ENCODE data around the gene KCNB1. TPM values are rescaled to one million over a fixed set of nuclear protein-coding genes. Genes with fewer than 3 reads are reported as not detected.

KCNB1 gene
- polyA plus RNA-seq, 1 experiment: 0.06 TPM

DNA sequence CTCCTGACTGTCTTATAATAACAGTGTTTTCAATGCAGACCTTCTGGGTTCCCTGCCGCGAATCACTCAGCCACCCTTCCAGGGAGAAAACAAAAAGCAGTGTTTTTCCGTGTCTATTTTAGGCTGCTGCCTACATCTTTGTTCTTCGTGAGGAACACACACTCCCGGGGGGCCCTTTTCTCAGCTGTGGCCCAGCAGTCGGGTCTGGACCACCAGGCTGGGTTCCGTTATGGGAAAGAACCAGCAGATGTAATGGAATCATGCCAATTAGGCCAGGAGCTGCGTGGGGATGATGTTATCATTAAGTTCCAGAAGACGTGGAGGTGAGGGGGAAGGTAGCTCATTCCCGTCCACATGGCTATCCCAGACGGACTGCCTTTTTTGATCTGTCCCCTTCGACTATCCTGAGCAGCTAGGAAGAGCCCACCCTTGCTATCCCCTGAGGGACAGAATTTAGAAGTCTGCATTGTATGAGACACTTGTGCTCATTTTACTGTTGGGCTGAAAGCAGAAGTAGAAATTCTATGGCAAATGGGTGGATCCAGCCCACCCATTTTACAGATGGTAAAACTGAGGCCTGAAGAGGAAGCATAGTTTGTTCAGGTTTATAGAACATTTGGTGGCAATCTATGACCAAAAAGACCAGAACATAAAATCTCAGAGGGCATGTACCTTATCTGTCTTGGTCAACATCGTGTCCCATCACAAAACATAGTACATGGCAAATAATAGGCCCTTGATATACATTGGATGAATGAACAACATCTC lies 54.5 kb downstream of the KCNB1 start:
- POLR2A ChIA-PET: no interaction called here
- TF ChIP-seq, protein P1, sequence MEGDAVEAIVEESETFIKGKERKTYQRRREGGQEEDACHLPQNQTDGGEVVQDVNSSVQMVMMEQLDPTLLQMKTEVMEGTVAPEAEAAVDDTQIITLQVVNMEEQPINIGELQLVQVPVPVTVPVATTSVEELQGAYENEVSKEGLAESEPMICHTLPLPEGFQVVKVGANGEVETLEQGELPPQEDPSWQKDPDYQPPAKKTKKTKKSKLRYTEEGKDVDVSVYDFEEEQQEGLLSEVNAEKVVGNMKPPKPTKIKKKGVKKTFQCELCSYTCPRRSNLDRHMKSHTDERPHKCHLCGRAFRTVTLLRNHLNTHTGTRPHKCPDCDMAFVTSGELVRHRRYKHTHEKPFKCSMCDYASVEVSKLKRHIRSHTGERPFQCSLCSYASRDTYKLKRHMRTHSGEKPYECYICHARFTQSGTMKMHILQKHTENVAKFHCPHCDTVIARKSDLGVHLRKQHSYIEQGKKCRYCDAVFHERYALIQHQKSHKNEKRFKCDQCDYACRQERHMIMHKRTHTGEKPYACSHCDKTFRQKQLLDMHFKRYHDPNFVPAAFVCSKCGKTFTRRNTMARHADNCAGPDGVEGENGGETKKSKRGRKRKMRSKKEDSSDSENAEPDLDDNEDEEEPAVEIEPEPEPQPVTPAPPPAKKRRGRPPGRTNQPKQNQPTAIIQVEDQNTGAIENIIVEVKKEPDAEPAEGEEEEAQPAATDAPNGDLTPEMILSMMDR (IDR thresholded peaks at IDR 0.05; ENCODE audit: low read depth, low read length): no peak
- Histone ChIP-seq H3K27me3 (ENCODE audit: control insufficient read depth, insufficient read depth, low read length) (peaks cover 33% of the 10 kb centered on the region), H3K27ac (ENCODE audit: low read depth, low read length) (no peak overlapping the region), H3K9me3 (ENCODE audit: control insufficient read depth, insufficient read depth, low read length) (no peaks in the 10 kb centered on the region; the same call in 1 of the 2 replicates), H3K4me3 (ENCODE audit: low read depth, low read length) (no peak overlapping the region)
- DNase-seq (ENCODE audit: low read depth, low spot score): no peak
- CTCF ChIA-PET: no interaction called here

DNA sequence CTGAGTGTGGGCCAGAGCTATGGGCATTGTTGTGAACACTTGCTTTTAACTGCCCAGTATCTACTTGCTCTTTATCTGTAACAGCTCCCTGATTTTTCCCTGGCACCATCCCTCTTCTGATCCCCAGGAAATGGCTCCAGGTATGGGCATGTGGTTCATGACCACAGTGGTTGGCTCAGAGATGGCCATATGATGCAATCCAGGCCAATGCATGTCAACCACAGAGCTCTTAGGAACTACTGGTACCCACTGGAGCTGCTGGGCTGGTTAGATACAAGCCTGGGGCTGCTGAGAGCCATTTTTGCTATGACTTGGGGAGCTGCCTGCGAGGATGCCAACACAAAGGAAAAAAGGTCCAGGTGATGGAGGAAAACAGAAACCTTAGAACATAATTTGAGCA lies 55.6 kb downstream of the KCNB1 start:
- no peak for DNase-seq (ENCODE audit: low read depth, low spot score)
- Histone ChIP-seq H3K27me3 (ENCODE audit: control insufficient read depth, insufficient read depth, low read length) (peaks cover 29% of the 10 kb centered on the region), H3K4me3 (ENCODE audit: low read depth, low read length) (no peak overlapping the region), H3K27ac (ENCODE audit: low read depth, low read length) (no peak overlapping the region), H3K9me3 (ENCODE audit: control insufficient read depth, insufficient read depth, low read length) (no peaks in the 10 kb centered on the region; the same call in 1 of the 2 replicates)
- POLR2A ChIA-PET: no interaction called here
- CTCF ChIA-PET: interaction anchor here (0.9 to 1.4 kb wide), 2 partner anchors 43 to 57 kb away, joined by 3 read pairs; no protein-coding TSS in a partner anchor
- TF ChIP-seq, protein P1 (IDR thresholded peaks at IDR 0.05; ENCODE audit: low read depth, low read length): no peak

DNA sequence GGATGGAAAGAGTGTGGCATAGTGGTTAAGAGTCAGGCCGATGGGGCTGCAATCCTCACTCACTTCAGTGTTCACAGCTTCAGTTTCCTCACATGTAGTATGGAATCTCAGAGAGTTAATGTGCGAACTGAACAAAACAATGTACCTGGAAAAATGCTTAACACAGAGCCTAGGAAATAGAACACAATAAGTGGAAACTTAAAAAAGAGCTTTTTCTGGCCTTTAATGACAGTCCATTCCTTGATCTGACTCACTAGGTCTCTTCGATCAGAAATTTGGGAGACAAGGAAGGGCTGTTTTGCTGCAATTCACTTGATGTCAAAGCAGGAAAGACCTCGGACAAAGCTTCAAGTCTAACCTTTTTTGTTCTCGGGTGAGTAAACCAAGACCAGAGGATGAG lies 56.1 kb downstream of the KCNB1 start:
- no peak overlapping the region for H3K27ac ChIP-seq (ENCODE audit: low read depth, low read length)
- TF ChIP-seq, protein P1 (IDR thresholded peaks at IDR 0.05; ENCODE audit: low read depth, low read length): no peak
- CTCF ChIA-PET: interaction anchor here (0.6 to 1.4 kb wide), 3 partner anchors 42 to 129 kb away, joined by 3 to 4 read pairs (median 3); no protein-coding TSS in a partner anchor
- POLR2A ChIA-PET: no interaction called here
- H3K4me3 ChIP-seq (ENCODE audit: low read depth, low read length): no peak overlapping the region
- DNase-seq (ENCODE audit: low read depth, low spot score): no peak
- H3K27me3 ChIP-seq (ENCODE audit: control insufficient read depth, insufficient read depth, low read length): peaks cover 30% of the 10 kb centered on the region
- no peaks in the 10 kb centered on the region; the same call in 1 of the 2 replicates for H3K9me3 ChIP-seq (ENCODE audit: control insufficient read depth, insufficient read depth, low read length)

DNA sequence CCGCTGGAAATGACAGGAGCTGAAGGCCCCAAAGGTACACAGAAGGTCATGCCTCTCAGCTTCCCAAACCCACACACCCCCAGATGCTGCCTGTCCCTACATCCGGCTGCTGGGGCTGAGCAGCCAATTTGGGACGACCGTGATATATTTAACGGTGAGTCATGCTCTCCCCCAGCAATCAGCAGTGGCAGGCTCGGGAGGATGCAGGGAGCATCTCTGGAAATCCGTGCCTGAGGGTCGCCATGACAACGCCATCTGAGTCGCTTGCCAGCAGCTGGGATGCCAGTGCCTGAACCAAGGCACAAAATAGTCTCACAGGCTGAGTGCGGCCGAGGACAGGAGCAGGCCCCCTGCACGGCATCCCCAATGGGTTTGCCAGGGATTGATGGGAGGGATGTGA lies 57.9 kb downstream of the KCNB1 start:
- Histone ChIP-seq H3K9me3 (ENCODE audit: control insufficient read depth, insufficient read depth, low read length) (no peaks in the 10 kb centered on the region; the same call in 1 of the 2 replicates), H3K27me3 (ENCODE audit: control insufficient read depth, insufficient read depth, low read length) (peaks cover 39% of the 10 kb centered on the region), H3K27ac (ENCODE audit: low read depth, low read length) (no peak overlapping the region), H3K4me3 (ENCODE audit: low read depth, low read length) (no peak overlapping the region)
- DNase-seq (ENCODE audit: low read depth, low spot score): no peak
- TF ChIP-seq, protein P1 (IDR thresholded peaks at IDR 0.05; ENCODE audit: low read depth, low read length): no peak
- ChIA-PET CTCF (no interaction called here), POLR2A (no interaction called here)

DNA sequence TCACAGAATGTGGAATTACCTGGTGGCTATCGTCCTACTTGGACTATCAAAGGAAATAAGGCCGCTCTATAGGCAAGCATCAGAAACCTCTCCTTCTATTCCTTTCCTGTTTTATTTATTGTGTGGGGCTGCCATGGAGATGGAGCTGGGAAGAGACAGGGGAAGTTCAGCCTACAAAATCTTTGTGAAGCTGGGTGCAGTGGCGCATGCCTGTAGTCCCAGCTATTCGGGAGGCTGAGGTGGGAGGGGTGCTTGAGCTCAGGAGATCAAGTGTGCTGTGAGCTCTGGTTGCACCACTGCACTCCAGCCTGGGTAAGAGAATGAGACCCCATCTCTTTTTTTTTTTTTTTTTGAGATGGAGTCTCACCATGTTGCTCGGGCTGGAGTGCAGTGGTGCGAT lies 60.3 kb downstream of the KCNB1 start:
- TF ChIP-seq, protein P1 (IDR thresholded peaks at IDR 0.05; ENCODE audit: low read depth, low read length): no peak
- no peak for DNase-seq (ENCODE audit: low read depth, low spot score)
- Histone ChIP-seq H3K27me3 (ENCODE audit: control insufficient read depth, insufficient read depth, low read length) (peaks cover 48% of the 10 kb centered on the region), H3K9me3 (ENCODE audit: control insufficient read depth, insufficient read depth, low read length) (no peaks in the 10 kb centered on the region; the same call in 1 of the 2 replicates), H3K27ac (ENCODE audit: low read depth, low read length) (no peak overlapping the region), H3K4me3 (ENCODE audit: low read depth, low read length) (no peak overlapping the region)
- POLR2A ChIA-PET: no interaction called here
- CTCF ChIA-PET: no interaction called here
